ENCODE measurements around the gene RXRG.

DNA sequence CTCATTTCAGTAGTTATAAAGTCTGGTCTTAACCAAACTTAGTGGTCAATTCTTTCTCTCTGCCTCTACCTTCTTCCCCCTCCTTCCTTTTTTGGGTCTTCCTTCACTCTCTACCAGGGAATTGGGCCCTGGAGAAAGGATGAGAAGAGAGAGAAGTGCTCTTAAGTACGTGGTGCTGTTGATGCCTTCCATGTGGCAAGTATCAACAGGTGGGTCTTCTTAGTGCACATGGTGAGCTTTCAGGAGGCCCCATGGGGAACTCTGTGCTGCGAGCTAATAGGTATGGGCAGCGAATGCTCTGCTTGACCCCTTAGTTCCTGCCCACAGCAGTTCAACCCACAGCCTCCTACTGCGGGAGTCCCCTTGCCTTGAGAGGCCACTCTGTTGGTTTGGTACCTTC, 49.0 kb downstream of the RXRG start:
- TF ChIP-seq TCF7L2 (IDR thresholded peaks at IDR 0.05; ENCODE audit: borderline replicate concordance, extremely low read depth, insufficient read depth, insufficient read length) (no peak), CBX3 (IDR thresholded peaks at IDR 0.05; ENCODE audit: low read depth) (no peak)
- TF ChIP-seq, protein P1, sequence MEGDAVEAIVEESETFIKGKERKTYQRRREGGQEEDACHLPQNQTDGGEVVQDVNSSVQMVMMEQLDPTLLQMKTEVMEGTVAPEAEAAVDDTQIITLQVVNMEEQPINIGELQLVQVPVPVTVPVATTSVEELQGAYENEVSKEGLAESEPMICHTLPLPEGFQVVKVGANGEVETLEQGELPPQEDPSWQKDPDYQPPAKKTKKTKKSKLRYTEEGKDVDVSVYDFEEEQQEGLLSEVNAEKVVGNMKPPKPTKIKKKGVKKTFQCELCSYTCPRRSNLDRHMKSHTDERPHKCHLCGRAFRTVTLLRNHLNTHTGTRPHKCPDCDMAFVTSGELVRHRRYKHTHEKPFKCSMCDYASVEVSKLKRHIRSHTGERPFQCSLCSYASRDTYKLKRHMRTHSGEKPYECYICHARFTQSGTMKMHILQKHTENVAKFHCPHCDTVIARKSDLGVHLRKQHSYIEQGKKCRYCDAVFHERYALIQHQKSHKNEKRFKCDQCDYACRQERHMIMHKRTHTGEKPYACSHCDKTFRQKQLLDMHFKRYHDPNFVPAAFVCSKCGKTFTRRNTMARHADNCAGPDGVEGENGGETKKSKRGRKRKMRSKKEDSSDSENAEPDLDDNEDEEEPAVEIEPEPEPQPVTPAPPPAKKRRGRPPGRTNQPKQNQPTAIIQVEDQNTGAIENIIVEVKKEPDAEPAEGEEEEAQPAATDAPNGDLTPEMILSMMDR (IDR thresholded peaks at IDR 0.05 in 2 of 3, conservative IDR thresholded peaks at IDR 0.05 in 1 of 3; ENCODE audit: borderline replicate concordance in 1 of 3, insufficient read depth in 1 of 3, low read depth in 2 of 3, low read length in 2 of 3) = no peak

Measured in HCT116 (cell line).